Aorta (tissue), 5 donors: Measurements from ENCODE around the gene ZBTB18. TPM values are rescaled to one million over a fixed set of nuclear protein-coding genes. Genes with fewer than 3 reads are reported as not detected.

ENCODE experiments used
- ATAC-seq: fragments of 200-7000 bp; cut with Tn5 transposase; one replicate; pipeline ENCODE4 v1.9.1; 2022; ENCODE audit warnings: moderate library complexity; ENCODE audit not compliant: low FRiP score
- DNase-seq, 2 donors: peaks; one replicate each; pipeline ENCODE4 v3.0.0-alpha.2; 2020
- H3K27ac ChIP-seq, 2 donors: one replicate each; pipeline ENCODE4 v1.5.1; 2013; ENCODE audit warnings: low read length in 2 of 2, mild to moderate bottlenecking in 2 of 2, moderate library complexity in 2 of 2, control low read depth in 1 of 2, inconsistent platforms in 1 of 2, low read depth in 1 of 2
- H3K27me3 ChIP-seq, 2 donors: one replicate each; pipeline ENCODE4 v1.6.1; 2013; ENCODE audit warnings: control low read depth in 1 of 2, low read length in 1 of 2, mild to moderate bottlenecking in 1 of 2, moderate library complexity in 1 of 2; ENCODE audit not compliant: insufficient read depth in 2 of 2, control insufficient read depth in 1 of 2
- H3K36me3 ChIP-seq, 2 donors: one replicate each; pipeline ENCODE4 v1.6.1; 2013; ENCODE audit warnings: control low read depth in 1 of 2, low read length in 1 of 2, mild to moderate bottlenecking in 1 of 2; ENCODE audit not compliant: insufficient read depth in 2 of 2, control insufficient read depth in 1 of 2
- H3K4me1 ChIP-seq, 2 donors: one replicate each; pipeline ENCODE4 v1.6.1; 2013; ENCODE audit warnings: low read length in 2 of 2, control low read depth in 1 of 2, mild to moderate bottlenecking in 1 of 2, moderate library complexity in 1 of 2; ENCODE audit not compliant: insufficient read depth in 2 of 2, control insufficient read depth in 1 of 2
- H3K4me3 ChIP-seq, 2 donors: one replicate each; pipeline ENCODE4 v1.5.1; 2013; ENCODE audit warnings: low read length in 2 of 2, control low read depth in 1 of 2, mild to moderate bottlenecking in 1 of 2
- H3K9me3 ChIP-seq: one replicate; pipeline ENCODE4 v1.6.1; 2013; ENCODE audit warnings: mild to moderate bottlenecking, low read length; ENCODE audit not compliant: control insufficient read depth
- WGBS, 2 donors: extraction: QIAGEN DNeasy Blood & Tissue Kit; methylation state at CpG; one replicate each; pipeline ENCODE4 v1.1.7; 2013; 5-methylcytosine and 5-hydroxymethylcytosine counted together
- intact Hi-C, 2 donors: fragments of 100-400 bp; cut with DNase I; formaldehyde crosslinking; loops; one replicate each; pipeline versions ENCODE4 v1.14.2 to v1.15.0; 2022
- polyA plus RNA-seq, 2 donors: library from polyadenylated mRNA; stranded (reverse); fragments of 200-250 nt; gene quantifications; one replicate each; pipeline ENCODE4 v1.2.3, GENCODE V29; 2013
- total RNA-seq, 2 donors: library from RNA; stranded (reverse); fragmentation: NEBNext Ultra II Directional; extraction: Animal tissue kit (Norgen Biotek cat#: 25700); gene quantifications; one replicate each; pipeline ENCODE4 v1.2.1, GENCODE V29; 2021
- donor health status: healthy with polysubstance abuse.
- donor health status: Bipolar disorder and iron deficiency.
- donor health status: DM: no; HTN: no; CAD: no.
- donor health status: DM: no; HTN: no; CAD: no.
- donor health status: DM: yes; HTN: yes; CAD: no.

Gene ZBTB18
- total and polyA plus RNA-seq, 4 donors = 4.3 to 13.2 (median 7.6) TPM

DNA sequence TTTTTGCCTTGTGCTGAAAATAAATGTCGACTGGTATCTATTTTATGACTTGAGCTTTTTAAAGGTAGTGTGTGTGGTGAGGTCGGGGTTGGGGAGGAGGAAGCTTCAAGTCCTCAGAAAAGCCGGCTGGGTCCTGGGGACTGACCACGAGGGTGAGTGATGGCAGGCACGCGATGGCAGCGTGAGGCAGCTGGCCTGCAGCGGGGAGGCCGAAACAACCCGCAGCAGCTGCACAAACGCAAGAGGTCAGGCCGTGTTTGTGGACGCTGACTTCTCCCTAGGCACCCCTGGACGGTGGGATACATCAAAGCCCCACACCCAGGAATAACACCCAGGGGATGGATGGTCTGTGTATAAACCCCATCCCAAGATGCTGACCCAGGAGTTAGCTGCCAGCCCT is 51.4 kb downstream of the ZBTB18 start:
- H3K9me3 ChIP-seq = no peaks in the 10 kb centered on the region
- DNase-seq = no peak
- ATAC-seq = no peak
- WGBS, 2 donors = 55 to 66% methylated on average over 14 of the region's 14 CpGs
- no peak overlapping the region for H3K27ac ChIP-seq
- H3K4me1 ChIP-seq = no peaks in the 10 kb centered on the region
- no peak overlapping the region for H3K4me3 ChIP-seq
- peaks cover 0 to 1% of the 10 kb centered on the region in 2 donors for H3K27me3 ChIP-seq
- intact Hi-C loops = no loop called here
- H3K36me3 ChIP-seq = no peaks in the 10 kb centered on the region

DNA sequence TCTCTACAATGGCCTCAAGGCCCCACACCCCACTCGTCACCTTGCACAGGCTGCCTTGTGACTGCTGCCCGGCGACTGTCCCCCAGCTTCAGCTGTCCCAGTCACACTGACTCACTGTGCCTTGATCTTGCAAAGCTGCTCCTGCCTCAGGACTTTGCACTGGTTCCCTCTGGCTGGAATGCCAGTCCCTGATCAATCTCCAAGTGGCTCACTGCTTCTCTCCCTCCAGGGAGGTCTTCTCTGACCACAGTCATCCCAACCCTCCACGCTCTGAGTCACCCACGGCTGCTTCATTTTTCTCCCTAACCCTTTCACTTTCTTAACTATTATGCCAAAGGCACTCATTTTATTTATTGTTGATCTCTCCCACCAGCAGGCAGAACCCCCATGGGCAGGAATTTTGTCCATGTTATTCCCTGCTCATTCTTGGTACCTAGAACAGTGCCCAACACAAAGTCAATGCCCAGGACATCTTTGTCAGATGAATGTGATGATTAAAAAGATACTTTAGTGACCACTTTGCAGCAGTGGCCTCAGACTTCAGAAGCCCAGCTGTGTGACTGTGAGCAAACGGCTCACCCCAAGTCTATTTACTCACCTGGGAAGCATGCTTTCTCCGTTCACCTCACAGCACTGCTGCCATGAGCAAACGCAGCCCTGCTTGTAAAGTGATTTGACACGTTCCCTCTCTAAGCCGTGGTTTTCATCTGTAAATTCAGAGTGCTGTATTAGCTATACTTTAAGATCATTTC is 53.4 kb downstream of the ZBTB18 start:
- 75 to 79% methylated on average over 10 of the region's 10 CpGs for WGBS, 2 donors
- H3K4me3 ChIP-seq = no peak overlapping the region
- DNase-seq (no peak), ATAC-seq (no peak)
- H3K27ac ChIP-seq = no peak overlapping the region
- H3K4me1 ChIP-seq = no peaks in the 10 kb centered on the region
- no peaks in the 10 kb centered on the region for H3K9me3 ChIP-seq
- peaks cover 0 to 1% of the 10 kb centered on the region in 2 donors for H3K27me3 ChIP-seq
- intact Hi-C loops = no loop called here
- H3K36me3 ChIP-seq = no peaks in the 10 kb centered on the region

DNA sequence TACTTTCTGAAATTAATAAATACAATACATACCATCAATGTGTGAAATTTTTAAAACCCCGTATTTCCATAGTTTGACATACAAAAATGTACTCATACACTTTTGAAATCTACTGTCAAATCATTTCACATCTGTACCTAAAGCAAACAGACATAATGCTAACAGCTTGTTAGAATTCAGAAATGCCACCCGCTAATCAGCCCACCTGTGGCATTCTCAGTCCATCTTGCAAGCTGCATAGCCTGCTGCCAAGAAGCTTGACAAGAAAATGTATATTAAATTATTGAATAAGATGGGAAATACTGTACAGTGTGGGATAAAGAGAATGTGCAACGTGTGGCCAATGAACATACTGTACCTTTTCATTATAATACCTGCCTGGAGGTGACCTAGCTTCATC is 55.1 kb downstream of the ZBTB18 start:
- Histone ChIP-seq H3K9me3 (no peaks in the 10 kb centered on the region), H3K27me3 (peaks cover 0 to 1% of the 10 kb centered on the region in 2 donors), H3K27ac (no peak overlapping the region), H3K36me3 (no peaks in the 10 kb centered on the region), H3K4me3 (no peak overlapping the region), H3K4me1 (no peaks in the 10 kb centered on the region)
- DNase-seq (no peak), ATAC-seq (no peak)
- intact Hi-C loops = no loop called here
- 85 to 90% methylated on average over 3 of the region's 3 CpGs for WGBS, 2 donors

Other genes starting within 250 kb of the ZBTB18 start
- 100 to 1,000 TPM; 165 to 177 TPM for gene AKT3, start 201.0 kb upstream of the ZBTB18 start, total RNA-seq
- 10 to 100 TPM; 18.6 to 41.9 TPM for gene AKT3, start 201.0 kb upstream of the ZBTB18 start, polyA plus RNA-seq